Skeletal muscle tissue (tissue), 4 donors: ENCODE measurements around the gene PERM1. TPM values are rescaled to one million over a fixed set of nuclear protein-coding genes. Genes with fewer than 3 reads are reported as not detected.
"Not testable (repeated sequence)": the region's sequence is repeated elsewhere in the genome, so short reads cannot be mapped to it uniquely, and the experiment has no call there.

ENCODE experiments used
- H3K27ac ChIP-seq: one replicate; pipeline ENCODE4 v1.7.0; 2013; ENCODE audit warnings: mild to moderate bottlenecking, low read depth, low read length, inconsistent platforms
- H3K27me3 ChIP-seq, 3 donors: one replicate each; pipeline ENCODE4 v1.7.0; 2013; ENCODE audit warnings: low read length in 3 of 3; ENCODE audit not compliant: control insufficient read depth in 3 of 3, insufficient read depth in 3 of 3
- H3K36me3 ChIP-seq, 3 donors: one replicate each; pipeline ENCODE4 v1.7.0; 2013; ENCODE audit warnings: low read length in 3 of 3; ENCODE audit not compliant: control insufficient read depth in 3 of 3, insufficient read depth in 3 of 3
- H3K4me1 ChIP-seq, 3 donors: one replicate each; pipeline ENCODE4 v1.7.0; 2013; ENCODE audit warnings: low read length in 3 of 3, mild to moderate bottlenecking in 3 of 3; ENCODE audit not compliant: control insufficient read depth in 3 of 3, insufficient read depth in 3 of 3
- H3K4me3 ChIP-seq, 3 donors: one replicate each; pipeline ENCODE4 v1.7.0; 2013; ENCODE audit warnings: low read length in 3 of 3
- H3K9ac ChIP-seq, 3 donors: one replicate each; pipeline ENCODE4 v1.7.0; 2013; ENCODE audit warnings: low read length in 3 of 3, mild to moderate bottlenecking in 3 of 3, moderate library complexity in 2 of 3, low read depth in 1 of 3
- H3K9me3 ChIP-seq, 3 donors: one replicate each; pipeline ENCODE4 v1.7.0; 2013; ENCODE audit warnings: low read length in 3 of 3; ENCODE audit not compliant: control insufficient read depth in 3 of 3
- total RNA-seq: library from RNA; depleted of rRNA; stranded (reverse); fragments of >200 nt; gene quantifications from one replicate; pipeline ENCODE4 v1.2.3, GENCODE V29; 2014
- donor health status: Osteomylitis.

The PERM1 gene
- total RNA-seq, result 3.1 TPM

GRCh38 chr1:981955-982558 lies at the start of gene PERM1:
Gene PERM1, minus strand, starts transcription at chr1:982093. Its CDS starts 1,064 bp downstream, at chr1:981029.
- Histone ChIP-seq H3K27me3 (peaks cover 0 to 7% (median 3%) of the 10 kb centered on the region in 3 donors), H3K36me3 (peaks cover 5 to 29% (median 6%) of the 10 kb centered on the region in 3 donors), H3K4me3 (peak within 1 kb of the TSS; percentile 81 to 85 (median 83)), H3K9ac (peak within 1 kb of the TSS; percentile 97 to 100 (median 97)), H3K4me1 (peaks cover 28 to 57% (median 35%) of the 10 kb centered on the region in 3 donors), H3K27ac (peak within 1 kb of the TSS; percentile 99), H3K9me3 (no peaks in the 10 kb centered on the region)

- H3K9ac ChIP-seq, H3K27ac ChIP-seq, H3K36me3 ChIP-seq, H3K9me3 ChIP-seq, H3K4me3 ChIP-seq: not testable (repeated sequence)
- H3K27me3 ChIP-seq, result peaks cover 27 to 32% (median 30%) of the 10 kb centered on the region in 3 donors
- peaks cover 9 to 18% (median 12%) of the 10 kb centered on the region in 3 donors for H3K4me1 ChIP-seq
These were observed 49.2 kb upstream of the PERM1 start for GRCh38 chr1:1030867-1031658.

GRCh38 chr1:1027791-1028190 lies 45.9 kb upstream of the PERM1 start:
- H3K27me3 ChIP-seq, result peaks cover 17 to 22% (median 22%) of the 10 kb centered on the region in 3 donors
- H3K27ac ChIP-seq, result no peak overlapping the region
- H3K36me3 ChIP-seq, result no peaks in the 10 kb centered on the region
- H3K4me1 ChIP-seq, result peaks cover 5 to 10% (median 7%) of the 10 kb centered on the region in 3 donors
- no peaks in the 10 kb centered on the region for H3K9me3 ChIP-seq
- H3K9ac ChIP-seq, result no peak overlapping the region
- H3K4me3 ChIP-seq, result no peak overlapping the region

GRCh38 chr1:1026599-1027413 lies 44.9 kb upstream of the PERM1 start:
- Histone ChIP-seq H3K36me3 (no peaks in the 10 kb centered on the region), H3K27ac (no peak overlapping the region), H3K4me3 (no peak overlapping the region), H3K4me1 (peaks cover 0 to 7% (median 0%) of the 10 kb centered on the region in 3 donors), H3K9me3 (no peaks in the 10 kb centered on the region), H3K27me3 (peaks cover 13 to 17% (median 15%) of the 10 kb centered on the region in 3 donors), H3K9ac (no peak overlapping the region)

GRCh38 chr1:1025730-1026129 lies 43.8 kb upstream of the PERM1 start:
- peaks cover 10 to 21% (median 20%) of the 10 kb centered on the region in 3 donors for H3K27me3 ChIP-seq

GRCh38 chr1:1024771-1025699 lies 43.1 kb upstream of the PERM1 start:
- Histone ChIP-seq H3K4me3 (no peak overlapping the region), H3K4me1 (peaks cover 0 to 12% (median 7%) of the 10 kb centered on the region in 3 donors), H3K9ac (no peak overlapping the region)

More at GRCh38 chr1:1025730-1026129, 43.8 kb upstream of the PERM1 start:
- Histone ChIP-seq H3K9ac (no peak overlapping the region), H3K27ac (no peak overlapping the region), H3K9me3 (no peaks in the 10 kb centered on the region), H3K4me1 (peaks cover 0 to 12% (median 7%) of the 10 kb centered on the region in 3 donors), H3K4me3 (no peak overlapping the region), H3K36me3 (no peaks in the 10 kb centered on the region)

GRCh38 chr1:1024149-1024770 lies 42.4 kb upstream of the PERM1 start:
- H3K4me3 ChIP-seq, result no peak overlapping the region
- peaks cover 0 to 12% (median 7%) of the 10 kb centered on the region in 3 donors for H3K4me1 ChIP-seq
- no peak overlapping the region for H3K27ac ChIP-seq
- H3K27me3 ChIP-seq, result peaks cover 10 to 21% (median 20%) of the 10 kb centered on the region in 3 donors
- H3K9ac ChIP-seq, result no peak overlapping the region
- no peaks in the 10 kb centered on the region for H3K36me3 ChIP-seq
- H3K9me3 ChIP-seq, result no peaks in the 10 kb centered on the region

More at GRCh38 chr1:1024771-1025699, 43.1 kb upstream of the PERM1 start:
- Histone ChIP-seq H3K27me3 (peaks cover 10 to 21% (median 20%) of the 10 kb centered on the region in 3 donors), H3K36me3 (no peaks in the 10 kb centered on the region), H3K9me3 (no peaks in the 10 kb centered on the region), H3K27ac (no peak overlapping the region)

GRCh38 chr1:1023700-1024099 lies 41.8 kb upstream of the PERM1 start:
- peaks cover 10 to 21% (median 20%) of the 10 kb centered on the region in 3 donors for H3K27me3 ChIP-seq
- peaks cover 2 to 13% (median 10%) of the 10 kb centered on the region in 3 donors for H3K4me1 ChIP-seq
- no peak overlapping the region for H3K9ac ChIP-seq
- H3K4me3 ChIP-seq, result no peak overlapping the region
- H3K9me3 ChIP-seq, result no peaks in the 10 kb centered on the region
- H3K27ac ChIP-seq, result no peak overlapping the region
- H3K36me3 ChIP-seq, result no peaks in the 10 kb centered on the region
